GM12878 (cell line): ENCODE data around the gene CSNK1A1. TPM values are rescaled to one million over a fixed set of nuclear protein-coding genes. Genes with fewer than 3 reads are reported as not detected.

ENCODE experiments used
- ATAC-seq: fragments of 200-7000 bp; cut with Tn5 transposase; 3 replicates; pipeline ENCODE4 v1.9.1; 2020; ENCODE audit warnings: mild to moderate bottlenecking, moderate library complexity
- BruUV-seq: library from RNA; stranded (reverse); fragments of 400-500 nt; replicated peaks from 2 replicates; lab custom pipeline; 2021; lab: Mats Ljungman, UMichigan
- CTCF ChIA-PET: fragments of 300-600 bp; sonication (Branson Sonifier 250); formaldehyde crosslinking; extraction: SDS; loops from one replicate; lab custom pipeline; 2021; ENCODE audit warnings: inconsistent platforms; lab: Yijun Ruan, JAX
- POLR2A ChIA-PET: fragments of 350-600 bp; formaldehyde crosslinking; extraction: SDS; loops from one replicate; lab custom pipeline; 2021; ENCODE audit warnings: inconsistent platforms; lab: Charles Lee
- RAD21 ChIA-PET: fragments of 300-600 bp; sonication (Branson Sonifier 250); formaldehyde crosslinking; loops from one replicate; lab custom pipeline; 2023; ENCODE audit warnings: antibody characterized with exemption; ENCODE audit not compliant: unreplicated experiment; lab: Charles Lee
- SMC1A ChIA-PET: fragments of 300-600 bp; sonication (Branson Sonifier 250); formaldehyde crosslinking; loops from one replicate; lab custom pipeline; 2023; ENCODE audit not compliant: unreplicated experiment, uncharacterized antibody; lab: Charles Lee
- DNase-seq: peaks from one replicate; pipeline ENCODE4 v3.0.0-alpha.2; 2011; ENCODE audit warnings: low read depth, low spot score
- FAIRE-seq: peaks from 3 replicates; lab custom pipeline; 2011; peaks lifted over from hg19 to GRCh38; lab: Jason Lieb, UNC
- H2AFZ ChIP-seq: 2 replicates; pipeline ENCODE4 v1.6.0; 2011; ENCODE audit warnings: low read depth, low read length, control low read depth; ENCODE audit not compliant: control insufficient read depth
- H3K27ac ChIP-seq: 2 replicates; pipeline ENCODE4 v1.5.1; 2011; ENCODE audit warnings: control low read depth; ENCODE audit not compliant: control insufficient read depth, insufficient read depth
- H3K27me3 ChIP-seq, 2 experiments: replicated peaks in 1 of 2; 2 replicates each; pipeline versions ENCODE4 v1.6.0 to v1.6.1; 2011; ENCODE audit warnings: low read length in 1 of 2; ENCODE audit not compliant: control insufficient read depth in 2 of 2, insufficient read depth in 2 of 2
- H3K36me3 ChIP-seq, 2 experiments: 2 replicates each; pipeline ENCODE4 v1.5.1; 2011; ENCODE audit warnings: low read length in 1 of 2; ENCODE audit not compliant: control insufficient read depth in 2 of 2, insufficient read depth in 2 of 2
- H3K4me1 ChIP-seq: 2 replicates; pipeline ENCODE4 v1.6.1; 2011; ENCODE audit warnings: mild to moderate bottlenecking, low read length, moderate library complexity, mixed read lengths; ENCODE audit not compliant: control insufficient read depth, insufficient read depth
- H3K4me2 ChIP-seq: 2 replicates; pipeline ENCODE4 v1.6.0; 2011; ENCODE audit warnings: control low read depth; ENCODE audit not compliant: control insufficient read depth, insufficient read depth
- H3K4me3 ChIP-seq: fragments of 200-600 bp; sonication (generic); 2 replicates; pipeline ENCODE4 v1.5.1; 2016
- H3K79me2 ChIP-seq: 2 replicates; pipeline ENCODE4 v1.6.0; 2011; ENCODE audit warnings: low read length; ENCODE audit not compliant: control insufficient read depth, insufficient read depth
- H3K9ac ChIP-seq: 2 replicates; pipeline ENCODE4 v1.8.0; 2011; ENCODE audit warnings: low read length, control low read depth, mixed read lengths; ENCODE audit not compliant: control insufficient read depth, insufficient read depth
- H3K9me3 ChIP-seq: replicated peaks from 3 replicates; pipeline ENCODE4 v1.5.1; 2011; ENCODE audit warnings: mild to moderate bottlenecking, low read length; ENCODE audit not compliant: control insufficient read depth, insufficient read depth
- H4K20me1 ChIP-seq: 2 replicates; pipeline ENCODE4 v1.6.0; 2011; ENCODE audit not compliant: control insufficient read depth, insufficient read depth
- HDAC2 ChIP-seq: fragments of 200-600 bp; sonication (generic); IDR thresholded peaks from 2 replicates; pipeline ENCODE4 v1.6.1; 2017
- HDAC6 ChIP-seq: fragments of 200-600 bp; sonication (generic); IDR thresholded peaks from one replicate; pipeline ENCODE4 v1.8.0; 2017; ENCODE audit warnings: antibody characterized with exemption; ENCODE audit not compliant: unreplicated experiment
- SMC3 ChIP-seq: IDR thresholded peaks from 2 replicates; pipeline ENCODE4 v1.6.1; 2011; ENCODE audit warnings: low read length, improper control_type of control experiment, borderline replicate concordance
- WGBS: methylation state at CpG from one replicate; pipeline ENCODE4 v1.1.6; 2016; ENCODE audit warnings: low lambda C conversion rate; ENCODE audit not compliant: insufficient replicate concordance, insufficient coverage; ENCODE audit errors: missing lambda C conversion rate; 5-methylcytosine and 5-hydroxymethylcytosine counted together
- in situ Hi-C: fragments of 300-500 bp; cut with MboI; formaldehyde crosslinking; loops from 9 replicates; pipeline ENCODE4 v1.14.3; 2018; ENCODE audit warnings: mixed read lengths
- intact Hi-C: fragments of 100-400 bp; cut with micrococcal nuclease; formaldehyde crosslinking; loops from one replicate; pipeline ENCODE4 v1.14.2; 2022; ENCODE audit not compliant: unreplicated experiment
- polyA plus RNA-seq, 11 experiments: library from polyadenylated mRNA; depleted of rRNA in 4 of 11; unstranded in 6 of 11; stranded (reverse) in 5 of 11; fragments of >200 nt; fragmentation: Nextera tagmentation in 4 of 11; fragmentation: Illumina TruSeq in 1 of 11; extraction: Ambion mirVana in 4 of 11; extraction: Trizol in 1 of 11; gene quantifications; 1 replicate in 1 of 11; 2 replicates in 10 of 11; pipeline versions ENCODE4 v1.2.1 to v1.2.3, GENCODE V29; 2011 to 2016; ENCODE audit warnings: inconsistent platforms in 2 of 11, missing spikeins in 2 of 11, low read depth in 1 of 11
- total RNA-seq, 4 experiments: library from RNA; depleted of rRNA in 3 of 4; stranded (reverse); fragments of >200 nt in 3 of 4; fragmentation: Illumina TruSeq in 1 of 4; extraction: Trizol in 1 of 4; gene quantifications; 2 replicates each; pipeline versions ENCODE4 v1.2.1 to v1.2.3, GENCODE V29; 2013 to 2021
- TF ChIP-seq, protein P1 (sequence below): fragments of 450-650 bp; formaldehyde crosslinking; IDR thresholded peaks from 2 replicates; pipeline ENCODE4 v1.4.0; 2020; ENCODE audit warnings: mild to moderate bottlenecking, moderate library complexity

CSNK1A1 gene
- total and polyA plus RNA-seq, 10 of the 15 experiments (the other 5 are each of a cell fraction or from before 2014, with no cell fraction given) = 53.3 to 155 (median 133) TPM

DNA sequence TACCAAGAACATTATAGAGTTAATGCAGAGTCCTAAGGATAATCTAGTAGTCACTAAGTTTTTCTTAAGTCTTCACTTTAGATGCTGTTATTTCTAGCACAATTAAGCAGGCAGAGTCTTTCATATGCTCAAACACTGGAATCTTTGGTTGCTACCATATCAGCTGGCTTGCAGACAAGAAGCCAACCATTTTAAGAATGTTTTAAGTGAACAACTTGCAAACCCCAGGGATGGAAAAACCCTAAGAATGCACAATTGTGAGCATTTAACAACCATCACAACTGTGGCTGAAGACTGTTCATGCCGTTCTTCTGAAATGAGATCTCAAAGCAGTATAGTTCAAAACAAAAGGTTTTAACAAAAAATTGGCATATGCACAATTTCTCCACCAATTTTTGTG lies 55.1 kb downstream of the CSNK1A1 start:
- no peak for FAIRE-seq
- Histone ChIP-seq H3K27ac (no peak overlapping the region), H3K4me2 (no peak overlapping the region), H4K20me1 (no peaks in the 10 kb centered on the region), H3K79me2 (no peaks in the 10 kb centered on the region), H3K4me3 (no peak overlapping the region), H3K9ac (no peak overlapping the region), H3K27me3 (no peaks in the 10 kb centered on the region), H3K4me1 (no peaks in the 10 kb centered on the region), H2AFZ (no peak overlapping the region), H3K9me3 (no peaks in the 10 kb centered on the region), H3K36me3 (peaks cover 2 to 21% of the 10 kb centered on the region in 2 experiments)
- intact Hi-C loops (no loop called here), in situ Hi-C loops (no loop called here)
- BruUV-seq = no TSS peak
- no peak for ATAC-seq
- ChIA-PET CTCF (interaction anchor here (1.2 to 1.4 kb wide), 2 partner anchors 21 to 26 kb away, joined by 3 to 4 read pairs; no protein-coding TSS in a partner anchor), RAD21 (no interaction called here), POLR2A (interaction anchor here (0.7 kb wide), 1 partner anchor 56 kb away, joined by 5 read pairs; no protein-coding TSS in a partner anchor), SMC1A (interaction anchor here (0.8 kb wide), 1 partner anchor 679 kb away, joined by 7 read pairs; no protein-coding TSS in a partner anchor)
- TF ChIP-seq HDAC2 = no peak
- no peak for TF ChIP-seq SMC3
- no peak for TF ChIP-seq HDAC6
- TF ChIP-seq, protein P1, sequence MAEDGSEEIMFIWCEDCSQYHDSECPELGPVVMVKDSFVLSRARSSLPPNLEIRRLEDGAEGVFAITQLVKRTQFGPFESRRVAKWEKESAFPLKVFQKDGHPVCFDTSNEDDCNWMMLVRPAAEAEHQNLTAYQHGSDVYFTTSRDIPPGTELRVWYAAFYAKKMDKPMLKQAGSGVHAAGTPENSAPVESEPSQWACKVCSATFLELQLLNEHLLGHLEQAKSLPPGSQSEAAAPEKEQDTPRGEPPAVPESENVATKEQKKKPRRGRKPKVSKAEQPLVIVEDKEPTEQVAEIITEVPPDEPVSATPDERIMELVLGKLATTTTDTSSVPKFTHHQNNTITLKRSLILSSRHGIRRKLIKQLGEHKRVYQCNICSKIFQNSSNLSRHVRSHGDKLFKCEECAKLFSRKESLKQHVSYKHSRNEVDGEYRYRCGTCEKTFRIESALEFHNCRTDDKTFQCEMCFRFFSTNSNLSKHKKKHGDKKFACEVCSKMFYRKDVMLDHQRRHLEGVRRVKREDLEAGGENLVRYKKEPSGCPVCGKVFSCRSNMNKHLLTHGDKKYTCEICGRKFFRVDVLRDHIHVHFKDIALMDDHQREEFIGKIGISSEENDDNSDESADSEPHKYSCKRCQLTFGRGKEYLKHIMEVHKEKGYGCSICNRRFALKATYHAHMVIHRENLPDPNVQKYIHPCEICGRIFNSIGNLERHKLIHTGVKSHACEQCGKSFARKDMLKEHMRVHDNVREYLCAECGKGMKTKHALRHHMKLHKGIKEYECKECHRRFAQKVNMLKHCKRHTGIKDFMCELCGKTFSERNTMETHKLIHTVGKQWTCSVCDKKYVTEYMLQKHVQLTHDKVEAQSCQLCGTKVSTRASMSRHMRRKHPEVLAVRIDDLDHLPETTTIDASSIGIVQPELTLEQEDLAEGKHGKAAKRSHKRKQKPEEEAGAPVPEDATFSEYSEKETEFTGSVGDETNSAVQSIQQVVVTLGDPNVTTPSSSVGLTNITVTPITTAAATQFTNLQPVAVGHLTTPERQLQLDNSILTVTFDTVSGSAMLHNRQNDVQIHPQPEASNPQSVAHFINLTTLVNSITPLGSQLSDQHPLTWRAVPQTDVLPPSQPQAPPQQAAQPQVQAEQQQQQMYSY = no peak
- no peak for DNase-seq
- WGBS = 95% methylated on average over 1 of the region's 1 CpG
